GM21723 (cell line): Measurements from ENCODE around the gene PDCD7.
"Not testable (repeated sequence)": the region's sequence is repeated elsewhere in the genome, so short reads cannot be mapped to it uniquely, and the experiment has no call there.

ENCODE experiments used
- ATAC-seq: cut with Tn5 transposase; IDR thresholded peaks from one replicate; pipeline ENCODE4 v1.9.1; 2021; ENCODE audit warnings: mild to moderate bottlenecking, moderate library complexity; ENCODE audit not compliant: unreplicated experiment

The PDCD7 gene

GRCh38 chr15:65076486-65077290, 56.9 kb downstream of the PDCD7 start, which contains the start of gene KBTBD13:
TSS of gene KBTBD13 (plus strand) at chr15:65076746. CDS start at chr15:65076816, 70 bp downstream.
- no peak for ATAC-seq

DNA sequence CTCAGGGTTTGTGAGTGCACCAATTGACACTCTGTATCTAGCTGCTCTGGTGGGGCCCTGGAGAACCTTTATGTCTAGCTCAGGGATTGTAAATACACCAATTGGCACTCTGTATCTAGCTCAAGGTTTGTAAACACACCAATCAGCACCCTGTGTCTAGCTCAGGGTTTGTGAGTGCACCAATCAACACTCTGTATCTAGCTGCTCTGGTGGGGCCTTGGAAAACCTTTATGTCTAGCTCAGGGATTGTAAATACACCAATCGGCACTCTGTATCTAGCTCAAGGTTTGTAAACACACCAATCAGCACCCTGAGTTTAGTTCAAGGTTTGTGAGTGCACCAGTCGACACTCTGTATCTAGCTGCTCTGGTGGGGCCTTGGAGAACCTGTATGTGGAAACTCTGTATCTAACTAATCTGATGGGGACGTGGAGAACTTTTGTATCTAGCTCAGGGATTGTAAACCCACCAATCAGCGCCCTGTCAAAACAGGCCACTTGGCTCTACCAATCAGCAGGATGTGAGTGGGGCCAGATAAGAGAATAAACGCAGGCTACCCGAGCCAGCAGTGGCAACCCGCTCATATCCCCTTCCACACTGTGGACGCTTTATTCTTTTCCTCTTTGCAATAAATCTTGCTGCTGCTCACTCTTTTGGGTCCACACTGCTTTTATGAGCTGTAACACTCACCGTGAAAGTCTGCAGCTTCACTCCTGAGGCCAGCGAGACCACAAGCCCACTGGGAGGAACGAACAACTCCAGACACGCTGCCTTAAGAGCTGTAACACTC, 57.8 kb downstream of the PDCD7 start:
- not testable (repeated sequence) for ATAC-seq

GRCh38 chr15:65074946-65075345, 58.7 kb downstream of the PDCD7 start:
- ATAC-seq: not testable (repeated sequence)

DNA sequence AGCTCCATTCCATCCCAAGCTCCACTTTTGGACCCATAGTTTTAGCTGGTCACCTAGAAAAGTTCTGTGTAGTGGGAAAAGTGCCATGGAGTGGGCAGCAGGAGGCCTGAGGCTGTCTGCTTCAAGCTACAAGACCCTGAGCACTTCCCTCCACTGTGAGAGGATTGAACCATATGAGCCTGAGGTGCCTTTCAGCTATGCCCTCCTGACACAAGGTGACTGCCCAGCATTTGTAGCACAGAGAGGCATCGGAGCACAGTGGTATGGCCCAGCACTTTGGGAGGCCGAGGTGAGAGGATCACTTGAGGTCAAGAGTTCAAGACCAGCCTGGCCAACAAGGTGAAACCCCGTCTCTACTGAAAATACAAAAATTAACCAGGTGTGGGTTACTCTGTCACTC, 61.0 kb downstream of the PDCD7 start:
- no peak for ATAC-seq

- ATAC-seq: no peak
These were observed 61.6 kb downstream of the PDCD7 start for GRCh38 chr15:65072027-65072426.

DNA sequence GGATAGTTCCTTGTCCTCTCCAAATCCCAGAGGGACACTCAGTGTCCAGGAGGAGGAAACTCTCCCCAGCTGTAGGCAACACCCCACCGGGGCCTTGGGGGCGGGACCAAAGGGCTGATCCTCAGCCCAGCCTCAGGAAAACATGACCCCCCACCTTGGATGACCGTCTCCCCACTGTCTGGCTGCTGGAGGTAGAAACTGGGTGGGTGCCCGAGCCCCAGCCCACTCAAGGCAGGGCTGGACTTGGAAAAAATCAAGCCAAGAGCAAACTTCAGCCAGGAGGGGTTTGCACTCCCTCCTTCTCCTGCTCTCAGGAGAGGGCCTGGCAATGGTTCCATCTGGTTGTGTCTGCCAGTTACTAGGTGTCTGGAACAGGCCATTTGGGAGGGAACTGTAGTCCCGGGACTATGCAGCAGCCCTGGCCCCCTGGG, 62.2 kb downstream of the PDCD7 start:
- no peak for ATAC-seq

DNA sequence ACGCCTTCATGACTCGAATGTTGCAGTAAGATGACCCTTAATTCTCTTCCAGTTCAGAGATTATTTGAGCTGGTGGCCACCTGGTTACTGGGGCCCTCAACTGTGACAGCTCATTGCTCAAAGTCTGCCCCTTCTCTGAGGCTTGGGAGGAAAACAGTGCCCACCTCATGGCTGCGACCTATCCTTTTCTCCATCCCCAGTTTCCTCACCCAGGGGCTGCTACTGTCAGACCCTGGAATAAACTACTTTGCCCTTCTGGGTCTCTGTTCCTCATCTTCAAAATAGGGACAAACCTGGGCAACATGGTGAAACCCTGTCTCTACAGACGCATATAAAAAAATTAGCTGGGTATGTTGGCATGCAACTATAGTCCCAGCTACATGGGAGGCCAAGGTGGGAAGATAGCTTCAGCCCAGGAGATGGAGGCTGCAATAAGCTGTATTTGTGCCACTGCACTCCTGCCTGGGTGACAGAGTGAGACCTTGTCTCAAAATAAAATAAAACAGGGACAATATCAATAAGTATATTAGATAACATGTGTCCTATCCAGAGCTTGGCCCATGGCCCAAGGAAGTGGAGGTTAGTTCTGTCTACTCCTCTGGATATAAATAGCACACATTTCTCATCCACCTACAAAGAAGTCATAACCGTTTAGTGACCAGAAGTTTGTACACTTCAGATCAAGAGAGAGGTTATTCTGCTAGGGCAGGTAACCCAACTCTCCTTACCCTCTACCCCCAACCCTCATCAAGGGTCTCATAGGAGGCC, 63.6 kb downstream of the PDCD7 start:
- ATAC-seq: no peak

- no peak for ATAC-seq
These were observed 64.4 kb downstream of the PDCD7 start for GRCh38 chr15:65069179-65069578.

DNA sequence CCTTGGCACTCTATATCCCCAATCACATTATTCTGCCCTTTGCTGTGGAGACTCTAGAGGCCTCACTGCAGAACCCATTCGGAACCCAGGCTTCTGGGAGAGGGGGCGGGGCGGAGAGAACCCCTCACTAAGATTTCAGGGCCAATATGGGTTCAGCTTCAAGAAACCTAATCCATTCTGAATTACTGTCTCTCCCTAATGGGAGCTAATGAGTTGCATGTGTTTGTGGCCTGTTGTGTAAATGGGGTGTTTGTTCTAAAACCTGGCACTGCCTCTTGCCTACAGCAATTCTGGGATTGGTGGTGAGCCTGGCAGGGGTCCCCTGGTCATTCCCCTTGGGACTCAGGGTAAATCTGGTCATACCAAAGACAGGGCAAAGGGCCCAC, 65.2 kb downstream of the PDCD7 start:
- ATAC-seq: no peak

DNA sequence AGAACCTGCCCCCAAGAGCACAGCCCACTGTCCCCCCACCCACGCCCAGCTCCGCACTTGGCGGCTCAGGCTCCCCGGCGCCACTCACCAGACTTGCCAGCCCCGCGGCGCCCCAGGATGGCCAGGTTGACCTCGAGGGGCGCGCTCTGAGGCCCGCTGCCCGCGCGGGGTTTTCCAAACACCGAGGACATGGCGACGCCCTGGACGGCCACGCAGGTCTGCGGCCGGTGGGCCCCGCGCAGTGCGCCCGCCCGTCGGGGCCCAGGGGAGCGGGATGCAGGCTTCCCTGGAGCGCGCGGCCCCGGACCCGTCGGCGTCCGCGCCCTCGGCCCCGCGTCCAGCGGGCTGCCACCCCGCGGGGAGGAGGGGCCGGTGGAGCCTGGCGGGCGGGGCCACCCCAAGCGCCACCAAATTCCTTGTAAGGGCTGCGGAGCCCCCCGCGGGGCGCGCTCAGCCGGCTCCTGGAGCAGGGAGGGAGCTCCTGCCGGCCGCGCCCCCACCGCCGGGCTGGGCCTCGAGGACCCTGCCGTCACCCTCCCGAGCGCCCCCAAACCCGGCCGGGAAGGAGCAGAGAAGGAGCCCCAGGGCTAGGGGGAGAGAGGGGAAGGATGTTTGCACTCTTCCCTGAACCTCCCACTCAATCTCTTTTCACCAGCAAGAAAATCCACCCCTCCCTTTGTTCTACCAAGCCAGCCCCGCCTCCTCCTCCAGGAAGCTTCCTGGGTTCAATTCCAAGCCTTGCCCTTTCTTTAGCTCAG, 65.8 kb downstream of the PDCD7 start, which contains the start of gene RASL12:
Gene RASL12, minus strand, starts transcription at position 347 of the 758 bp plus-strand sequence. Its CDS starts 156 bp downstream, at position 191.
- no peak for ATAC-seq
